Measurements from ENCODE around the gene CLOCK.

The CLOCK gene

GRCh38 chr4:55445921-55446577 lies 100.7 kb downstream of the CLOCK start:
- Histone ChIP-seq H3K9me3 (ENCODE audit: control insufficient read depth, low read length) (no peaks in the 10 kb centered on the region), H3K27ac (ENCODE audit: low read depth, low read length, severe bottlenecking) (no peak overlapping the region), H3K36me3 (ENCODE audit: control insufficient read depth, insufficient read depth, low read length) (peaks cover 52% of the 10 kb centered on the region), H3K4me1 (ENCODE audit: control insufficient read depth, insufficient read depth, low read length, poor library complexity, severe bottlenecking) (no peaks in the 10 kb centered on the region), H3K4me3 (ENCODE audit: extremely low read depth, insufficient read depth, low read length, poor library complexity, severe bottlenecking) (no peak overlapping the region)
- WGBS, 2 experiments (ENCODE audit: insufficient coverage in 2 of 2): no CpG with 5 or more reads among the region's 2 CpGs

- Histone ChIP-seq H3K9me3 (ENCODE audit: control insufficient read depth, low read length) (no peaks in the 10 kb centered on the region), H3K36me3 (ENCODE audit: control insufficient read depth, insufficient read depth, low read length) (peaks cover 50% of the 10 kb centered on the region), H3K4me1 (ENCODE audit: control insufficient read depth, insufficient read depth, low read length, poor library complexity, severe bottlenecking) (no peaks in the 10 kb centered on the region), H3K27ac (ENCODE audit: low read depth, low read length, severe bottlenecking) (no peak overlapping the region), H3K4me3 (ENCODE audit: extremely low read depth, insufficient read depth, low read length, poor library complexity, severe bottlenecking) (no peak overlapping the region)
- WGBS, 2 experiments (ENCODE audit: insufficient coverage in 2 of 2): no CpG with 5 or more reads among the region's 2 CpGs
Observed at GRCh38 chr4:55444827-55445226, 101.9 kb downstream of the CLOCK start.

GRCh38 chr4:55442541-55442940 lies 104.2 kb downstream of the CLOCK start:
- Histone ChIP-seq H3K27ac (ENCODE audit: low read depth, low read length, severe bottlenecking) (no peak overlapping the region), H3K9me3 (ENCODE audit: control insufficient read depth, low read length) (no peaks in the 10 kb centered on the region), H3K36me3 (ENCODE audit: control insufficient read depth, insufficient read depth, low read length) (peaks cover 52% of the 10 kb centered on the region), H3K4me1 (ENCODE audit: control insufficient read depth, insufficient read depth, low read length, poor library complexity, severe bottlenecking) (no peaks in the 10 kb centered on the region), H3K4me3 (ENCODE audit: extremely low read depth, insufficient read depth, low read length, poor library complexity, severe bottlenecking) (no peak overlapping the region)
- no CpG with 5 or more reads among the region's 1 CpG for WGBS, 2 experiments (ENCODE audit: insufficient coverage in 2 of 2)

- Histone ChIP-seq H3K9me3 (ENCODE audit: control insufficient read depth, low read length) (no peaks in the 10 kb centered on the region), H3K4me1 (ENCODE audit: control insufficient read depth, insufficient read depth, low read length, poor library complexity, severe bottlenecking) (no peaks in the 10 kb centered on the region), H3K36me3 (ENCODE audit: control insufficient read depth, insufficient read depth, low read length) (peaks cover 61% of the 10 kb centered on the region), H3K27ac (ENCODE audit: low read depth, low read length, severe bottlenecking) (no peak overlapping the region), H3K4me3 (ENCODE audit: extremely low read depth, insufficient read depth, low read length, poor library complexity, severe bottlenecking) (no peak overlapping the region)
- WGBS, 2 experiments (ENCODE audit: insufficient coverage in 2 of 2): 100% methylated on average over 2 of the region's 2 CpGs; no CpG with 5 or more reads in 1 of the 2 experiments
Observed at GRCh38 chr4:55440786-55441185, 105.9 kb downstream of the CLOCK start.

GRCh38 chr4:55439023-55439422 lies 107.7 kb downstream of the CLOCK start:
- Histone ChIP-seq H3K4me3 (ENCODE audit: extremely low read depth, insufficient read depth, low read length, poor library complexity, severe bottlenecking) (no peak overlapping the region), H3K36me3 (ENCODE audit: control insufficient read depth, insufficient read depth, low read length) (peaks cover 74% of the 10 kb centered on the region), H3K4me1 (ENCODE audit: control insufficient read depth, insufficient read depth, low read length, poor library complexity, severe bottlenecking) (no peaks in the 10 kb centered on the region), H3K27ac (ENCODE audit: low read depth, low read length, severe bottlenecking) (no peak overlapping the region), H3K9me3 (ENCODE audit: control insufficient read depth, low read length) (no peaks in the 10 kb centered on the region)

- H3K36me3 ChIP-seq (ENCODE audit: control insufficient read depth, insufficient read depth, low read length): peaks cover 74% of the 10 kb centered on the region
- no peak overlapping the region for H3K27ac ChIP-seq (ENCODE audit: low read depth, low read length, severe bottlenecking)
Observed at GRCh38 chr4:55438314-55438713, 108.4 kb downstream of the CLOCK start.

GRCh38 chr4:55437823-55438222 lies 108.9 kb downstream of the CLOCK start:
- Histone ChIP-seq H3K36me3 (ENCODE audit: control insufficient read depth, insufficient read depth, low read length) (peaks cover 74% of the 10 kb centered on the region), H3K27ac (ENCODE audit: low read depth, low read length, severe bottlenecking) (no peak overlapping the region), H3K9me3 (ENCODE audit: control insufficient read depth, low read length) (no peaks in the 10 kb centered on the region), H3K4me1 (ENCODE audit: control insufficient read depth, insufficient read depth, low read length, poor library complexity, severe bottlenecking) (no peaks in the 10 kb centered on the region), H3K4me3 (ENCODE audit: extremely low read depth, insufficient read depth, low read length, poor library complexity, severe bottlenecking) (no peak overlapping the region)
- WGBS, 2 experiments (ENCODE audit: insufficient coverage in 2 of 2): 77% methylated on average over 2 of the region's 3 CpGs; no CpG with 5 or more reads in 1 of the 2 experiments

More at GRCh38 chr4:55438314-55438713, 108.4 kb downstream of the CLOCK start:
- H3K4me3 ChIP-seq (ENCODE audit: extremely low read depth, insufficient read depth, low read length, poor library complexity, severe bottlenecking): no peak overlapping the region
- H3K4me1 ChIP-seq (ENCODE audit: control insufficient read depth, insufficient read depth, low read length, poor library complexity, severe bottlenecking): no peaks in the 10 kb centered on the region
- no CpG with 5 or more reads among the region's 2 CpGs for WGBS, 2 experiments (ENCODE audit: insufficient coverage in 2 of 2)
- H3K9me3 ChIP-seq (ENCODE audit: control insufficient read depth, low read length): no peaks in the 10 kb centered on the region

- 94 to 100% methylated on average over 4 to 5 of the region's 5 CpGs for WGBS, 2 experiments (ENCODE audit: insufficient coverage in 2 of 2)
- peaks cover 74% of the 10 kb centered on the region for H3K36me3 ChIP-seq (ENCODE audit: control insufficient read depth, insufficient read depth, low read length)
Observed at GRCh38 chr4:55437356-55437796, 109.3 kb downstream of the CLOCK start.

GRCh38 chr4:55435141-55435841 lies 111.4 kb downstream of the CLOCK start:
- H3K4me3 ChIP-seq (ENCODE audit: extremely low read depth, insufficient read depth, low read length, poor library complexity, severe bottlenecking): no peak overlapping the region
- H3K4me1 ChIP-seq (ENCODE audit: control insufficient read depth, insufficient read depth, low read length, poor library complexity, severe bottlenecking): no peaks in the 10 kb centered on the region
- H3K27ac ChIP-seq (ENCODE audit: low read depth, low read length, severe bottlenecking): no peak overlapping the region
- H3K9me3 ChIP-seq (ENCODE audit: control insufficient read depth, low read length): no peaks in the 10 kb centered on the region
- WGBS, 2 experiments (ENCODE audit: insufficient coverage in 2 of 2): 90 to 96% methylated on average over 3 of the region's 3 CpGs
- peaks cover 74% of the 10 kb centered on the region for H3K36me3 ChIP-seq (ENCODE audit: control insufficient read depth, insufficient read depth, low read length)

More at GRCh38 chr4:55437356-55437796, 109.3 kb downstream of the CLOCK start:
- Histone ChIP-seq H3K27ac (ENCODE audit: low read depth, low read length, severe bottlenecking) (no peak overlapping the region), H3K4me1 (ENCODE audit: control insufficient read depth, insufficient read depth, low read length, poor library complexity, severe bottlenecking) (no peaks in the 10 kb centered on the region), H3K9me3 (ENCODE audit: control insufficient read depth, low read length) (no peaks in the 10 kb centered on the region), H3K4me3 (ENCODE audit: extremely low read depth, insufficient read depth, low read length, poor library complexity, severe bottlenecking) (no peak overlapping the region)

- WGBS, 2 experiments (ENCODE audit: insufficient coverage in 2 of 2): 77% methylated on average over 5 to 6 of the region's 6 CpGs
Observed at GRCh38 chr4:55431710-55432336, 114.9 kb downstream of the CLOCK start.

More at GRCh38 chr4:55431710-55432336, 114.9 kb downstream of the CLOCK start:
- Histone ChIP-seq H3K4me3 (ENCODE audit: extremely low read depth, insufficient read depth, low read length, poor library complexity, severe bottlenecking) (no peak overlapping the region), H3K36me3 (ENCODE audit: control insufficient read depth, insufficient read depth, low read length) (peaks cover 86% of the 10 kb centered on the region), H3K4me1 (ENCODE audit: control insufficient read depth, insufficient read depth, low read length, poor library complexity, severe bottlenecking) (no peaks in the 10 kb centered on the region), H3K27ac (ENCODE audit: low read depth, low read length, severe bottlenecking) (peak overlapping the region; percentile 11), H3K9me3 (ENCODE audit: control insufficient read depth, low read length) (no peaks in the 10 kb centered on the region)

All from mesodermal cell (in vitro differentiated cells).